T47D (cell line): ENCODE measurements around the gene PRRC1.
"Not testable (repeated sequence)": the region's sequence is repeated elsewhere in the genome, so short reads cannot be mapped to it uniquely, and the experiment has no call there.

Experiments used
- DNase-seq, 2 experiments: peaks; one replicate each; pipeline versions ENCODE4 v3.0.0 to v3.0.0-alpha.2; 2011 to 2012; ENCODE audit warnings: low read depth in 1 of 2, low spot score in 1 of 2
- JUND ChIP-seq: IDR thresholded peaks from 2 replicates; pipeline ENCODE4 v1.6.1; 2012; ENCODE audit warnings: low read depth
- in situ Hi-C: cut with HindIII; loops from 2 replicates; pipeline ENCODE4 v1.10.0; 2016; ENCODE audit warnings: low sequenced_read_pairs, low pct_unique_long_range_greater_than_20kb

The PRRC1 gene

DNA sequence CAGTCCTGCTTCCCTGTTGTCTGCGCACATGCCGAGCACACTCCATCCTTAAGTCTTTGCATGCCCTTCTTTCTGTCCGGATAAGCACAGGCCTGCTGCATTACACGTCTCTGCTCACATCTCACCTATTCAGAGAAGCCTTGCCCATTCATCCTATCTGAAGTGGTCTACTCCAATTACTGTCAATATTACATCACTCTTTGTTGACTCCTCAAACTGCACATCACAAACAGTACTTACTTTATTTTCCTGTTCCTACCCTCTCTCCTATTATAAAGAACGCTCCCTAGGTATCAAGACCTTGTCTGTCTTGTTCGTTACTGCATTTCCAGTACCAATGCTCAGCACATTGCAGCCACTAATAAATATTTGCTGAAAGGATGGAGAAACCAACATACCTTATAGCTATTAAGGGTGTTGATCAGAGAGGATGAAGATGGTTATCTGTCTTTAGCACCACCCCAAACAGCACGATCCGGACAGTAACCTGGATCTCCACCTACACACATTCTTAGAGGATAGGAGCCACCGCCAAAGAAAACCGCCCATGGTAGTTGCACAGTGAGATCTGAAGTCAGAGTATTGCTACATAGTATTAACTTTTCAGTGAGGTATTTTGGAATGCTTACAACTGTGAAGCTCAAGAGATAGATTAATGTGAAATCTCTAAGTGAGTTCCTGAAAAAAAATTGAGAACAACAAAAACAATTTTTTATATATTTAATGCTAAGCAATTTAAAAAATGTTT lies 1.6 kb upstream of the PRRC1 start:
- in situ Hi-C loops, result no loop called here
- TF ChIP-seq JUND, result no peak
- DNase-seq, result no peak

DNA sequence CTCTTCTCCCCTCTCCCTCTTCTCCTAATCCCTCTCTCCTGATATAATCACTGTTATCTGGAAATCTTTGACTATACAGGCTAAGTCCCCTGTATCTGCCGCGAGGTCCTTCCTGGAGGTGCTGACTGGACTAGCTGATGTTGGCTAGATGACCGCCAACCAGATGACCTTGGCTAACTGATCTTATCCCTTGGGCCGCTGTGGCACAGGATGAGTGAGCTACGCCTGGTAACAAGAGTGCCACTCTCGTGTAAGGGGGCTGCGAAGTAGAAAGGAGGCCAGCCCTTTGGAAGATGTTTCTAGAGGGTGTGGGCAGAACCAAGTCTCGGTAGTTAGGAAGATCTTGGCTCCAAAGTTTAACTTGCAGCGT lies 345 bp upstream of the PRRC1 start:
- DNase-seq, result peak in 1 of 2 experiments; percentile 3
- in situ Hi-C loops, result no loop called here
- TF ChIP-seq JUND, result no peak

DNA sequence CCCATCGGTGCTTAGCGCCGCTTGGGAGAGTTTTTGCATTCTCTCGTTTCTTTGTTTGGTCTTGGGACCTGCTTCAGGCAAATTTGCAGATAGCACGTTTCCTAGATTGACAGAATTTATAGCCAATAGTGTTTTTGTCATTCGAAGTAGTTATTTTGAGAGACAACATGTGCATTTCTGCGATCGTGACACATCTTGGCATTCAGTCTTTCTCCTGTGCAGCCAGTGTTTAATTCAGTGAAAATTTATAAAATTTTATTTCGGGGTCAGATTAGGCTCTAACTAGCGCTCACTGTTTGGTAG lies 830 bp downstream of the PRRC1 start:
- TF ChIP-seq JUND, result no peak
- peak in 1 of 2 experiments; percentile 16 for DNase-seq
- in situ Hi-C loops, result no loop called here

DNA sequence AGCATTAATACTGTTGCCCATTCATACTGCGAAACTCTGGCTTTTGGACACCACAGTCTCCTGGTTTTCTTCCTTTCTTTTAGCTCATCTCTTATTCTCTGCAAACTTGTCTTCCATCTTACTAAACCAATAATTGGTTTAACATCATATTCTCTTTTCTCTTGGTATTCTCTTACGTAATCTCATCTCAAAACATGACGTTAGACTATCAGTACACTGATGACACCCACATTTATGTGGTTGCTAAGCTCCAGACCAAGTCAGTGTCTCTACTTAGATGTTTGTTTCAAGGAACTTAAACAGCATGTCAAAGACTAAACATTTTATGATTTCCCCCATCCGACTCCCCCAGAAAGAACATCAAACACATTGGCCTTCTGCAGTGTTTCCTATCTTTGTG lies 2.1 kb downstream of the PRRC1 start:
- no peak for DNase-seq
- in situ Hi-C loops, result no loop called here

DNA sequence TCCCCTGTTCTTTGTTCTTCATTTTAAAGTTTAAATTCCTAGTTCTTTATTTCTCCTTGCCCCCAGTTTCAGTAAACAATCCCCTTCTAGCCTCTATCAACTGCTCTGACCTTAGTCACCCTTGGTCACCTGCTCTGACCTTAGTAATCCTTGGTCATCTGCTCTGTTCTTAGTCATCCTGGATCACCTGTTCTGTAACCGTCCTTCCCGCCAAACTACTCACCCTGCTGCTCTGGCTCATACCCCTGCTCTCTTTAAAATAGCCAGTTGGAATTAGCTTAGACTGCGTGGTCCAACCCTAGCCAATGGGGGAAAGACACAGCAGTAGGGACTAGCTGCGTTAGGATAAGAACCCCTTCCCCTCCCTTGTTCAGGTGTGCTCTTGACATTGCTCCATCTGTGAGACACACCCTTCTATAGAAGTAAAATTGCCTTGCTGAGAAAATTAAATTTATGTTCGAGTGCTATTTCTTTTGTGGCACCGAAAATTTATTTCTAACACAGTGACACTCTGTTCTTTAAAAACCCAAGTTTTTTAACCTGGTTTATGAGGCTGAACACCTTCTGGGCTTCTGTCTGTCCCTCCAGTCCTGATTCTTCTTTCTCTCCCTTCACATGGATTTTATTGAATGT lies 3.8 kb downstream of the PRRC1 start:
- TF ChIP-seq JUND, result no peak

More for the DNA sequence above, 2.1 kb downstream of the PRRC1 start:
- no peak for TF ChIP-seq JUND

DNA sequence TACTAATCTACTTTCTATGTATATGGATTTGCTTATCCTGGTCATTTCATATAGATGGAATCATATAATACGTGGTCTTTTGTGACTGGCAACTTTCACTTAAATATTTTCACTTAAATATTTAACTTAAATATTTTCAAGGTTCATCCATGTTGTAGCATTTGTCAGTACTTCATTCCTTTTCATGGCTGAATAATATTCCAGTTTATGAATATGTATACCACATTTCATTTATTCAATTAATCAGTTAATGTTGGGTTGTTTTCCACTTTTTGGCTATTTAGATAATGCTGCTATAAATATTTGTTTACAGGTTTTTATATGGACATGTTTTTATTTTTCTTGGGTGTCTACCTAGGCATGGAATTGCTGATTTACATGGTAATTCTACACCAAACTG lies 7.7 kb downstream of the PRRC1 start:
- in situ Hi-C loops, result no loop called here
- no peak for TF ChIP-seq JUND
- no peak for DNase-seq

More for the DNA sequence above, 3.8 kb downstream of the PRRC1 start:
- no peak for DNase-seq
- in situ Hi-C loops, result no loop called here

DNA sequence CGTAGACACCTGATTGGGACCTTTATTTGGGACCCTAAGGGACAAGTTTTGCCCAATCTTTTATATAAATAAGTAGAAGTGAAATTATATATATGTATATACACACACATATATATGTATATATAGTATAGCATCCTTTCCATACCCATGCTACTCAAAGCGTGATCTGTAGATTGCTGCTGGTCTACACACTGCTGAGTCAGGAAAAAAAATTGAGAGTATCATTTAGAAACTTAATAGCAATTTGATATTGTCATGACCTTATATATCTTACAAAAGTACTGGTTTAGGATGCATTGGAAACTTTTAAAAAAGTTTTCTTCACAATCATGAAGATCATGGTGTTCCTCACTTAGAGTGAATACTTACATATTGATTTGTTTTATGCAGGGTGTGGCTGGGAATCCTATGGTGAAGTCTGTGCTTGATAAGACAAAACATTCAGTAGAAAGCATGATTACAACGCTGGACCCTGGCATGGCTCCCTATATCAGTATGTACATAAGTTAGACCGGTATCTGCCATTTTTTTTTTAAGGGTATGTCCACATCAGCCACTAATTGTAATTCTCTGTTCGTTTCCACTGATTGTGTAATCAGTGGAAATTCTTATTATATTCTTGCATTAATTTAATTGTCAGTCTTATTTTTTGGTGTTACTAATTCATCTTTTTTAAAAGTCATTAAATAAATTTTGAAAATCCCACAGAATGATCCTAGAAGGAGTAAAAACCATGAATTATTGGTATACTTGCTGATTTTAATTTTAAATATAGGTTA lies 12.7 kb downstream of the PRRC1 start:
- no peak for DNase-seq
- in situ Hi-C loops, result no loop called here
- no peak for TF ChIP-seq JUND

DNA sequence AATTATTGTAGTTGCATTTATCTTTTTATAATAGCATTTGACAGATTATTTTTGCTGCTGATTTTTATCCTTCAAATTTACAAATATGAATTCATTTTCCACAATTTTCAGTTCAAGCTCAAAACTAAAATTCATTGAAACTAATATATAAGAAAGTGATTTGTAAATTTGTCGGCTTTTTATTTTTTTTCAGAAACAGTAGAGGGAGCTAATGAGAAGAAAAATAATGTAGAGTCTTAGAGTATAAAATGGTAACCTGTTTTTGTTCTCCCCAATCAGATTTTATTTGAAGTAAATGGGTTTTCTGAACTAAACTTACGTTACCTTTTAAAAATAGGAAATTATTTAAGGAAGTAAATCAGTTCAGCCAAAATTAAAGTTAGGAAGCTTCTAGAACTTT lies 19.2 kb downstream of the PRRC1 start:
- TF ChIP-seq JUND, result no peak
- in situ Hi-C loops, result no loop called here
- DNase-seq, result no peak

DNA sequence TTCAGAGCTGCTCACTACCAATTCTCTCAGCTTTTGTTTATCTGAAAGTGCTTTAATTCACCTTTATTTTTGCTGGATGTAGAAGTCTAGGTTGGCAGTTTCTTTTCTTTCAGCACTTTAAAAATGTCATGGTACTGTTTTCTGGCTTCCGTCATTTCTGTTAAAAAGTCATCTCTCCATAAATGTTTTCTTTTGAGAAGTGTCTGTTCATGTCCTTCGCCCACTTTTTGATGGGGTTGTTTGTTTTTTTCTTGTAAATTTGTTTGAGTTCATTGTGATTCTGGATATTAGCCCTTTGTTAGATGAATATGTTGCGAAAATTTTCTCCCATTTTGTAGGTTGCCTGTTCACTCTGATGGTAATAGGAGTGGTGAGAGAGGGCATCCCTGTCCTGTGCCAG lies 23.1 kb downstream of the PRRC1 start:
- in situ Hi-C loops, DNase-seq: not testable (repeated sequence)

DNA sequence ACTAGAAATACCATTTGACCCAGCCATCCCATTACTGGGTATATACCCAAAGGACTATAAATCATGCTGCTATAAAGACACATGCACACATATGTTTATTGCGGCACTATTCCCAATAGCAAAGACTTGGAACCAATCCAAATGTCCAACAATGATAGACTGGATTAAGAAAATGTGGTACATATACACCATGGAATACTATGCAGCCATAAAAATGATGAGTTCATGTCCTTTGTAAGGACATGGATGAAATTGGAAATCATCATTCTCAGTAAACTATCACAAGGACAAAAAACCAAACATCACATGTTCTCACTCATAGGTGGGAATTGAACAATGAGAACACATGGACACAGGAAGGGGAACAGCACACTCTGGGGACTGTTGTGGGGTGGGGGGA lies 27.8 kb downstream of the PRRC1 start:
- in situ Hi-C loops, DNase-seq: not testable (repeated sequence)

DNA sequence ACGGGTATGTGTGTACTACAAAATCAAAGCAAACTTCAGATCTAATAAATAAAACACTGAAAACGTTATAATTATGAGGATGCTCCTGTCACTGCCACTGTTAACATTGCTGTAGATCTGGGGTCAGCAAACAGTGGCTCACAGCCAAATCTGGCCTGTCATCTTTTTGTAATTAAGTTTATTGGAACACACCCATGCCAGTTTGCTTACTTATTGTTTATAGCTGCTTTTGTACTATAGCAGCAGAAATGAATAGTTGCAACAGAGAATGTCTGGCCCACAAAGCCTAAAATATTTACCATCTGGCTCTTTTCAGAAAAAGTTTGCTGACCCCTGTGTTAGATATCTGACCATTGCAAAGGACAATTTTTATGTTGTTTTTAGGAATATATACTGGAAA lies 32.1 kb downstream of the PRRC1 start:
- TF ChIP-seq JUND, result no peak
- in situ Hi-C loops, result no loop called here
- DNase-seq, result no peak

DNA sequence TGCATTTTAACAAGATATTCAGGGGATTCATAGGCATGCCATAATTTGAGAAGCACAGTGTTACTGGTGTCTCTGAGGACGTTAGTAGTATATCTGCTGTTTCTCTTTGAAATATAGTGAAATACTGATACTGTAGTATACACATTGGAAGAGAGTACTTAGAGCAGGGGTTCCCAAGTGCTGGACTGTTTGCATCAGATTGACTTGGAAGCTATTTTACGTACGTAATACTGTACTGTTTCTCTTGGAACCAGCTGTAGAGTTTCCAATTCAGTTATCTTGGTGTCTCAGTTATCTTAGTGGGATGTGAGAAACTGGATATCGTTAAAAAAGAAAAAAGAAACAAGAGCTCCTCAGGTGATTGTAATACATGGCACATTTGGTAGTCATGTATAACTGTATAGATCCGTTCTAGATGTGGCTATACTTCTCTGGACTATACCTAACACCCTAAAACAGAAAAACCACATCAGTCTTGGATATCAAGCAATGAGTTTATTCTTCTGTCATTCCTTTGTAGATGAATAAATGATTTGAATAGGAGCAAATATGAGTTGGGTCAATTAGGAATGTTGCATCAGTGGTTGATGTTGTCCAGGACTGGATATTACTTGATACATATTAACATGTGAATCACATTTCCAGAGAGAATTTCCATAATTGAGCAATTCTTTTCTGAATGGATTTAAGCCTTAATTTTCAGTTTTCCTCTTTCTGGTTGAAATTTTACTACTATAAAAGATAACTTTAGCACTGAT lies 33.4 kb downstream of the PRRC1 start:
- DNase-seq, result no peak
- TF ChIP-seq JUND, result no peak
- in situ Hi-C loops, result no loop called here
